Central memory CD8-positive, alpha-beta T cell (primary cell): Measurements from ENCODE around the gene ZNF174.

Experiments used
- ATAC-seq: fragments of 150-1000 bp; cut with Tn5 transposase; replicated peaks from 2 replicates; pipeline ENCODE4 v1.10.0; 2022; ENCODE audit warnings: mild to moderate bottlenecking, moderate FRiP score, moderate number of reproducible peaks; ENCODE audit not compliant: poor library complexity, severe bottlenecking; ENCODE audit errors: extremely low read depth
- DNase-seq, 2 donors: peaks; one replicate each; pipeline ENCODE4 v3.0.0; 2021; ENCODE audit warnings: low spot score in 2 of 2
- H3K27ac Mint-ChIP-seq: one replicate; pipeline ENCODE4 v1.8.0; 2022; ENCODE audit warnings: low read depth, mild to moderate bottlenecking, moderate library complexity, mixed read lengths
- H3K27me3 Mint-ChIP-seq: one replicate; pipeline ENCODE4 v1.8.0; 2022; ENCODE audit warnings: mixed read lengths
- H3K36me3 Mint-ChIP-seq: one replicate; pipeline ENCODE4 v1.8.0; 2022; ENCODE audit warnings: mild to moderate bottlenecking, moderate library complexity, mixed read lengths; ENCODE audit not compliant: insufficient read depth
- H3K4me1 Mint-ChIP-seq: one replicate; pipeline ENCODE4 v1.8.0; 2022; ENCODE audit warnings: mixed read lengths
- H3K4me3 Mint-ChIP-seq: one replicate; pipeline ENCODE4 v1.8.0; 2022; ENCODE audit warnings: mild to moderate bottlenecking, moderate library complexity, mixed read lengths
- H3K9me3 Mint-ChIP-seq: one replicate; pipeline ENCODE4 v1.8.0; 2022; ENCODE audit warnings: mixed read lengths

Gene ZNF174

GRCh38 chr16:3454631-3455147, 53.7 kb downstream of the ZNF174 start:
- H3K4me3 Mint-ChIP-seq, result no peak overlapping the region
- peaks cover 20% of the 10 kb centered on the region for H3K36me3 Mint-ChIP-seq
- H3K4me1 Mint-ChIP-seq, result peaks cover 13% of the 10 kb centered on the region
- DNase-seq (no peak), ATAC-seq (no peak)
- H3K27me3 Mint-ChIP-seq, result no peaks in the 10 kb centered on the region
- H3K27ac Mint-ChIP-seq, result no peak overlapping the region
- H3K9me3 Mint-ChIP-seq, result no peaks in the 10 kb centered on the region

DNA sequence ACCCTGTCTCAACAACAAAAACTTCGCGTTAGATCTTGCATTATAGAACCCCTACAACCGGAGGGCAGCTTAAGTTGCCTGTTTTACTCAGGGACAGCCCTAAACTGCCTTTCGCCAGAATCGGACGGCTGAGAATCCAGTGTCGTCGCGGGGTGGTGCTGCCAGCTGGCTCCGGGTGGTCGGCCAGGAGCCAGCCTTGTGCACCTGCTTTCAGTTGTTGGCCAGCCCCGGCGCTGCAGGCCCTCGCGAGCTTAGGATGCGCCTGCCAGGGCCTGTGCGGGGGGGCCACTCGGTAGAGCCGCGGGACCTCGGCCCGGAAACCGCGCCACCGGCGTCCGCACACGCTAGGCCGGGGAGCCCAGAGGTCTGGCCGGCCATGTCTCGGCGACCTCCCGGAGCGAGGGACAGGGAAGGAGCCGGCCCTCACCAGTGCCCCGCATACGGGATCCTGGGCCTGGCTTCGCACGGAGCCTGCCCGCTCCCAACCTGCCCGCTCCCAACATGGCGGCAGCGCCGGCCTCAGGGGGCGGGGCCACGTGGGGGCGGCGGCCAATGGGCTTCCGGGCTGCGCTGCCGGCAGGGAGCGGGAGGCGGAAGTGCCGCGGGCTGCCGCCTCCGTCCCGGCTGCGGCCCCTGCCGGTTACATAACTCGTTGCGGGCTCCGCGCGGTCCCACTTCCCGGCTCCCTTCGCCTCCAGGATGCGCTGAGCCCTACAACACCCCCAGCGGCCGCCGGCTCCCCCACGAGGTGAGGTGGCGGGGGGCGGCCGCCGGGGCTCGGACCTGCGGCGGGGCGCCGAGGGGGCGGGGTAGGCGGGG, 56.6 kb downstream of the ZNF174 start:
- Mint-ChIP-seq H3K4me1 (peaks cover 40% of the 10 kb centered on the region), H3K27me3 (no peaks in the 10 kb centered on the region), H3K9me3 (no peaks in the 10 kb centered on the region), H3K27ac (peak overlapping the region; percentile 89), H3K4me3 (peak overlapping the region; percentile 86), H3K36me3 (peaks cover 15% of the 10 kb centered on the region)
- ATAC-seq, result peak; percentile 90
- peak; percentile 87 to 90 for DNase-seq

DNA sequence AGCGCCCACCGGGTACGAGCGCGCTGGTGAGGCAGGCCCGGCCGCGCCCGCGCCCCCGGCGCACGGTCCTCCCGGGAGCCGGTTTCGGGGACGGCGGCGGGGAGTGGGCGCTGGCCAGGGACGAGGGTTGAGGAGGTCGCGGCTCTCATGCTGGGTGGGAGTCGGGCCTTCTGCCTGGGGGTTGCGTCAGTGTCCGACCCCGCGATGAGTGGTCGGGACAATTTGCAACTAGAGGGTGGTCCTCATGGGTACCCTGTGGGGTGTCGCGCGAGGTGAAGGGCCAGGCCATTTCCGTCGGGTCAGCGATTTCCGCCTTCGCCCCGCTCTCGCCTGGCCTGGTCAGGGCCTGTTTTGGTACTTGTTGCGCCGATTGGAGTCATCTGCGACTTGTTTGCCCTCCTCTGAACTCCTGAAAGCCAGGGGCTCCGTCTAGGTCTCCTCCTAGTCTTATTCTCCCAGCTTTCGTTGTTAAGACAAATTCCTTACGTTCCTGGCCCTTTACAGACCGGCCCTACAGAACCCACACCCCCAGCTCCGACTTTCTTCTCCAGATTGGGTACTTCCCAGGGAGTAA, 57.4 kb downstream of the ZNF174 start:
- no peak for DNase-seq
- ATAC-seq, result peak; percentile 4
- peaks cover 41% of the 10 kb centered on the region for H3K4me1 Mint-ChIP-seq
- H3K27ac Mint-ChIP-seq, result peak overlapping the region; percentile 89
- H3K36me3 Mint-ChIP-seq, result peaks cover 15% of the 10 kb centered on the region
- no peaks in the 10 kb centered on the region for H3K9me3 Mint-ChIP-seq
- peak overlapping the region; percentile 86 for H3K4me3 Mint-ChIP-seq
- no peaks in the 10 kb centered on the region for H3K27me3 Mint-ChIP-seq

DNA sequence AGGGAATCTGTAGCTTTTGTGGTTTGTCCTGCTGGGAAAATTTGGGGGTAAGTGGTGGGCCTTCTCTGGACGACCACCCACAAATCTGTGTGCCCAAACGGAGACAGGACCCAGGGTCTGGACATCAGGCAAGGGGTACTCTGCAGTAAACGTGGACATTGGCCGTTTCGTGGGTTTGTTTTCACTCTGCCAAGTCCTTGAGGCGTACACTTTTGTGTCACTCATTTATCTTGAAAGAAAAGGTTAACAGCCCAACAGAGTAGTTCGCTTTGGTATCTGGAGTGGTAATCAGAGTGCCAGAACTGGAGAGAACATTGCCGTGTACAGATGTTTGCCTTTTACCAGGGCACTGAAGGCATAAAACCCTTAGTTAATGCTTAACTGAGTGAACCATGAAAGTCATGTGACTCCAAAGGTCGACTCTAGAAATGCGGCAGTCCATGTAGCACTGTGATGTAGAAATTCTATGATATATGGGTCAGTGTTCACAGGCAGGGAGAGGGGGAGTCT, 57.9 kb downstream of the ZNF174 start:
- ATAC-seq, result no peak
- H3K27ac Mint-ChIP-seq, result peak overlapping the region; percentile 89
- peaks cover 15% of the 10 kb centered on the region for H3K36me3 Mint-ChIP-seq
- H3K4me3 Mint-ChIP-seq, result peak overlapping the region; percentile 86
- no peaks in the 10 kb centered on the region for H3K9me3 Mint-ChIP-seq
- DNase-seq, result no peak
- H3K27me3 Mint-ChIP-seq, result no peaks in the 10 kb centered on the region
- peaks cover 41% of the 10 kb centered on the region for H3K4me1 Mint-ChIP-seq
